Measurements from ENCODE around the gene SPO11.

DNA sequence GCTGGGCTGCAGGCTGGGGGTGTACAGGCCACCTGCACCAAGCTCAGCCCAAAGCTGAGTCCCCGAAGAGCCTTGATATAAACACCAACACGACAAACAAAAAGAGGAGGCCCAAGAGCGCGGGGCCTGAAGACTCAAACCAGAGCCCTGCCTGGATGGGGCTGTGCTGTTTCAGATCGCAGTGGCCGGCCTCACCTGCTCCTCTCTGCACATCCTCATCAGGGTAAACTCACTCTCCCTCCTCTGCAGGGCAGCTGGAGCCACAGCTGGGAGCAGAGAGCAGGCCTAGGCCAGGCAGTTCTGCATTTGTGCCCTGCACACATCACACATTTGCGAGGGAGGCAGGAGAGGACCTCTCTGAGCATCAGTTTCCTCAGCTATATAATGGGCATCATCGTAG, 57.9 kb downstream of the SPO11 start:
- TF ChIP-seq POLR2AphosphoS5 (IDR thresholded peaks at IDR 0.05), result no peak
- TF ChIP-seq, protein P1, sequence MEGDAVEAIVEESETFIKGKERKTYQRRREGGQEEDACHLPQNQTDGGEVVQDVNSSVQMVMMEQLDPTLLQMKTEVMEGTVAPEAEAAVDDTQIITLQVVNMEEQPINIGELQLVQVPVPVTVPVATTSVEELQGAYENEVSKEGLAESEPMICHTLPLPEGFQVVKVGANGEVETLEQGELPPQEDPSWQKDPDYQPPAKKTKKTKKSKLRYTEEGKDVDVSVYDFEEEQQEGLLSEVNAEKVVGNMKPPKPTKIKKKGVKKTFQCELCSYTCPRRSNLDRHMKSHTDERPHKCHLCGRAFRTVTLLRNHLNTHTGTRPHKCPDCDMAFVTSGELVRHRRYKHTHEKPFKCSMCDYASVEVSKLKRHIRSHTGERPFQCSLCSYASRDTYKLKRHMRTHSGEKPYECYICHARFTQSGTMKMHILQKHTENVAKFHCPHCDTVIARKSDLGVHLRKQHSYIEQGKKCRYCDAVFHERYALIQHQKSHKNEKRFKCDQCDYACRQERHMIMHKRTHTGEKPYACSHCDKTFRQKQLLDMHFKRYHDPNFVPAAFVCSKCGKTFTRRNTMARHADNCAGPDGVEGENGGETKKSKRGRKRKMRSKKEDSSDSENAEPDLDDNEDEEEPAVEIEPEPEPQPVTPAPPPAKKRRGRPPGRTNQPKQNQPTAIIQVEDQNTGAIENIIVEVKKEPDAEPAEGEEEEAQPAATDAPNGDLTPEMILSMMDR (IDR thresholded peaks at IDR 0.05), result no peak
